ENCODE results near the gene SP5.
"Not testable (repeated sequence)": the region's sequence is repeated elsewhere in the genome, so short reads cannot be mapped to it uniquely, and the experiment has no call there.

The SP5 gene

DNA sequence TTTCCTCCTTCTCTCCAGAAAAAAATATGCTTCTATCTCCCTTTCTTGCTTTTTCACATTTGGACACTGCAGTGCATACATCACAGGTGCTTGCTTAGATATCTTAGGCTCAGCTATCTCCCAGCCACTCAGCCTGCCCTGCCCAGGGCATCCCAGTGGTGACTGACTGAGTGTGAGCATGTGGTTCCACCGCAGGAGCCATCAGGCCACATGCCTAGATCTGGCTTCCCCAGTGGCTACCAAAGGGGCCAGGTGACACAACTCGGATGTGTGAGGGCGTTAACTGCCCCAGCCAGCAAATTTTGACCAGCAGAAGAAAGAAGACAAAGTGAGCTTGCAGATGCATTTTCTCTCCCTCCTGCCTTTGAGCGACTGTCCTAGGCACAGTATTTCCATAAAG is 25.5 kb downstream of the SP5 start:
- no peak for DNase-seq

DNA sequence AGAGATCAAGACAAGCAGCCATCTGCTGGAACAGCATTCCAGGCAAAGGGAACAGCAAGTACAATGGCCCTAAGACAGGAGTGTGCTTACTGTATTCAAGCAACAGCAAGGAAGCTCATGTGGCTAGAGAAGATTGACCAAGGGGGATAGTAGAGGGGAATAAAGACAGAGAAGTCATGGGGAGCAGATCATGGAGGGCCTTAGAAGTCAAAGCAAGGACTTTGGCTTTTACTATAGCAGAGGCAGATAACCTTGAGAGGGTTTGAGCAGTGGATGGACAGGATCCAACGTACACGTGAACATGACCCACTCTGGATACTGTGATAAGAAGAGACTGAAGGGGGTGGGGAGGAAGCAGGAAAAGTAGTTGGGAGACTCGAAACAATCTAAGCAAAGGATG is 26.9 kb downstream of the SP5 start:
- DNase-seq: no peak

DNA sequence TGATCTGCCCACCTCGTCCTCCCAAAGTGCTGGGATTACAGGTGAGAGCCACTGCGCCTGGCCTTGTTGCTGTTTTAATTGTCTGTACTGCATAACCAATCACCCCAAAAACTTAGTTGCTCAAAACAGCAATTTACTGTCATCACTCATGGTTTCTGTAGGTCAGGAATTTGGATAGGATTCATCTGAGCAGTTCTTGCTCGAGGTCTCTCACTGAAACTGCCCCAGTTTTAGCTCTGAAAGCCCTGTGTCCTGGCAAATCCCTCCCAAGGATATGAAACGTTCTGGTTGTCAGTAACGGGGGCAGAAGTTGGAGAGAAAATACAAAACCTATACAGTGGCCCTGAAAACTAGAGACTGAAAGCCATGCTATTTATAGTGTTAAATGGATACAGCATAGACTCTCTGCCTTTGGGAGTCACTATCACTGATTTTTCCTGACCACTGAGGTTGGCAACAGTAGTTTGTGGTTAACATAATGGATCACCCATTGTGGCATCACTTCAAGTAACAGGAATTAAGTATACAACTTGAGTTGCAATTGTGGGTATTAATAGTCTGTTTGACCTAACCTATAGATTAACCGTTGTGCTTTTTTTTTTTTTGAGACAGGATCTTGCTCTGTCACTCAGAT is 27.9 kb downstream of the SP5 start:
- DNase-seq: no peak

- DNase-seq: no peak
These were observed 28.5 kb downstream of the SP5 start for GRCh38 chr2:170743530-170744239.

GRCh38 chr2:170744248-170745002 is 29.3 kb downstream of the SP5 start:
- DNase-seq: peak in 1 of 2 donors; percentile 7

DNA sequence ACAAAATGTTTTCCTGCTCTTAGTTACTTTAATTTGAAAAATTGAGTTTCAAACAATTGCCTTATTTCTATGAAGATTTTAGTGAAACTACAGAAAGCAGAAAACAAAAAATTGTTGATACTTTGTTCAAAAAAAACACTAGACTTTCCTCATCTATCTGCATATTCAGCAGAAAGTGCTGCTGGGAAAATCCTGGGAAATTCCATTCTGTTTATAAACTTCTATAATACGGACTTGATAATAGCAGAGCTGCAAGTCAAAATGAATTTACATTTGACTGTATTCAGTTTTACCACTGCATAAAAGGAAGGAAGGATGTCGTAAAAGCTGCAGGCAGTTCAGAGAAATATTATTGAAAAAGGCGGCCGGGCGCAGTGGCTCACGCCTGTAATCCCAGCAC is 30.2 kb downstream of the SP5 start:
- no peak for DNase-seq

- DNase-seq: no peak
These were observed 32.8 kb downstream of the SP5 start for GRCh38 chr2:170747921-170748320.

DNA sequence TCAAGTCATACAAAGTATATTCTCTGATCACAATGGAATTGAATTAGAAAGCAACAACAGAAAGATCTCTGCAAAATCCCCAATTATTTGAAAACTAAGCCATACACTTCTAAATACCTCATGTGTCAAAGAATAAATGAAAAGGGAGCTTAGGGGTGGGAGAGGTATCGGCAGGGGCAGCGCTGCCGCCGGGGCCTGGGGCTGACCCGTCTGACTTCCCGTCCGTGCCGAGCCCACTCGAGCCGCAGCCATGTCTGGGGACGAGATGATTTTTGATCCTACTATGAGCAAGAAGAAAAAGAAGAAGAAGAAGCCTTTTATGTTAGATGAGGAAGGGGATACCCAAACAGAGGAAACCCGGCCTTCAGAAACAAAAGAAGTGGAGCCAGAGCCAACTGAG is 36.4 kb downstream of the SP5 start:
- not testable (repeated sequence) for DNase-seq

- DNase-seq: no peak
These were observed 46.4 kb downstream of the SP5 start for GRCh38 chr2:170761572-170761971.

DNA sequence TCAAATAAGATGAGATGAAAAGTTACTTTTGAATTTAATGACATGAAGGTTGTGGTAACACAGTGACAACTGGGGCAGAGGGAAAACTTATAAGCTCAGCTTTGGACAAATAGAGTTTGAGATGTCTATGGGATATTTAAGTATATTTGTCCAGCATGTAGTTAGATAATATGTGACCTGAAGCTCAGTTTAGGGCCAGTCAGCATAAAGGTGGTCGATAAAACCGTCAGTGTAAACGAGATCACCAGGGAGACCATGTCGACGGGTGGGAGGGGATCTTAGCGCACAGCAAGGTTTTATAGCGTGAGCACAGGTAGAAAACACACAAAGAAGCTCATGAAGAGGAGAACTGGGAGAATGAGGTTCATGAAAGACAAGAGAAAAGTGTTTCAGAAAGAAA is 47.6 kb downstream of the SP5 start:
- no peak for DNase-seq

- DNase-seq: no peak
These were observed 48.1 kb downstream of the SP5 start for GRCh38 chr2:170763232-170763631.

- no peak for DNase-seq
These were observed 49.7 kb downstream of the SP5 start for GRCh38 chr2:170764880-170765261.

DNA sequence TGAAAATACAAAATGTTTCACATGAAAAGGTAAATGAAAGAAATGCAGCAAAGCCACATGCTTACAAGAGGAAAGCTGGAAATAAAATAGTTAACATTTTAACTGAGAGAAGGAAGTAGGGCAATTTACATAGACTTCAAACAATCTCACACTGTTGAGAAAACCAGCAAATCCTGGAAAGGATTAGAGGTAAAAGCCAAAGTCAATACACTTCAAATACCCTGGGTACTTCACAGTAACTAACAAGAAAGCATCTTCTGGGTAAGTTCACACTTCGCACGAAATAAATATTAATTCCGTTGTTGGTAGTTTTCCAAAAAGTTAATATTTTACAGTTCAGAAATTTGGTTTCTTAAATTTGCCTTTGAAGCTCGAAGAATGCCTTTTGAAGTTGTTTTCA is 51.6 kb downstream of the SP5 start:
- DNase-seq: no peak

Measured in CD4-positive, alpha-beta T cell treated with Interleukin-1 beta for 1 hour (primary cell).